ENCODE results near the gene PBRM1. TPM values are rescaled to one million over a fixed set of nuclear protein-coding genes. Genes with fewer than 3 reads are reported as not detected.

The PBRM1 gene
- total RNA-seq, 6 experiments from 2014 or later = 17.1 to 36.4 (median 27.2) TPM

- DNase-seq (no peak), ATAC-seq (no peak)
- TF ChIP-seq CTCF (IDR thresholded peaks at IDR 0.05) (no peak), POLR2A (IDR thresholded peaks at IDR 0.05) (no peak)
- no peaks in the 10 kb centered on the region for H3K27me3 ChIP-seq
- no peaks in the 10 kb centered on the region for H3K36me3 ChIP-seq
- H3K4me3 ChIP-seq = no peak overlapping the region
- H3K27ac ChIP-seq = no peak overlapping the region
- intact Hi-C loops (cut with DNase I) = no loop called here
- no CpG with 5 or more reads among the region's 11 CpGs for WGBS (ENCODE audit: insufficient coverage, low coverage, low lambda C conversion rate, missing lambda C conversion rate)
- H3K4me1 ChIP-seq = no peaks in the 10 kb centered on the region
- no peaks in the 10 kb centered on the region for H3K9me3 ChIP-seq
Measured at GRCh38 chr3:52501046-52501445, 184.7 kb downstream of the PBRM1 start.

- H3K4me1 ChIP-seq = no peaks in the 10 kb centered on the region
- H3K27ac ChIP-seq = no peak overlapping the region
- TF ChIP-seq POLR2A (IDR thresholded peaks at IDR 0.05) = no peak
- TF ChIP-seq CTCF (IDR thresholded peaks at IDR 0.05) = no peak
- peak in 1 of 3 donors; percentile 50 for DNase-seq
- H3K9me3 ChIP-seq = no peaks in the 10 kb centered on the region
- H3K4me3 ChIP-seq = no peak overlapping the region
- peak; percentile 5 to 45 (median 25) for ATAC-seq
- no peaks in the 10 kb centered on the region for H3K27me3 ChIP-seq
- WGBS (ENCODE audit: insufficient coverage, low coverage, low lambda C conversion rate, missing lambda C conversion rate) = 55% methylated on average over 13 of the region's 24 CpGs
- no peaks in the 10 kb centered on the region for H3K36me3 ChIP-seq
- intact Hi-C loops (cut with DNase I) = no loop called here
Measured at GRCh38 chr3:52498137-52499054, 187.3 kb downstream of the PBRM1 start.

GRCh38 chr3:52495777-52496602 lies 189.7 kb downstream of the PBRM1 start:
- TF ChIP-seq CTCF (IDR thresholded peaks at IDR 0.05) (no peak), POLR2A (IDR thresholded peaks at IDR 0.05) (no peak)
- no peak for DNase-seq
- Histone ChIP-seq H3K36me3 (peaks cover 0 to 16% (median 3%) of the 10 kb centered on the region in 4 donors), H3K4me3 (peak overlapping the region; percentile 38 to 41 (median 40)), H3K4me1 (no peaks in the 10 kb centered on the region), H3K9me3 (no peaks in the 10 kb centered on the region), H3K27ac (peak overlapping the region; percentile 14 to 76 (median 40)), H3K27me3 (no peaks in the 10 kb centered on the region)
- intact Hi-C loops (cut with DNase I) = no loop called here
- no CpG with 5 or more reads among the region's 16 CpGs for WGBS (ENCODE audit: insufficient coverage, low coverage, low lambda C conversion rate, missing lambda C conversion rate)
- peak in 2 of 4 donors; percentile 19 to 57 for ATAC-seq

Small RNAs within 50 kb of the gene (small RNA-seq; reads per million reads assigned to genes)
- gene AC006254.2 (0 reads per million in 2 experiments), gene RF00569 (20,999 to 23,560 reads per million in 2 experiments), gene RF01183 (0 reads per million in 2 experiments), gene RNU6-856P (0 reads per million in 2 experiments), gene RNU6ATAC16P (0 reads per million in 2 experiments), gene SNORD19 (0 reads per million in 2 experiments), gene SNORD19B (0 reads per million in 2 experiments), gene SNORD69 (2,657 to 2,747 reads per million in 2 experiments)

Other genes starting within 250 kb of the PBRM1 start
- gene SEMA3G, start 240.8 kb downstream of the PBRM1 start, total RNA-seq = 1 to 10 TPM in 2 of 6 experiments, under 1 TPM in 4; 0.60 to 2.8 (median 0.80) TPM
- 10 to 100 TPM in 1 of 6 experiments, 1 to 10 TPM in 3, under 1 TPM in 2; 0.55 to 12.2 (median 1.3) TPM for gene TNNC1, start 231.9 kb downstream of the PBRM1 start, total RNA-seq
- gene NISCH, start 230.3 kb downstream of the PBRM1 start, total RNA-seq = 10 to 100 TPM; 19.7 to 51.9 (median 30.6) TPM
- gene STAB1, start 190.6 kb downstream of the PBRM1 start, total RNA-seq = 100 to 1,000 TPM in 3 of 6 experiments, 10 to 100 TPM in 3; 60.7 to 268 (median 92.5) TPM
- 10 to 100 TPM in 1 of 6 experiments, 1 to 10 TPM in 5; 1.1 to 12.5 (median 3.9) TPM for gene NT5DC2, start 152.1 kb downstream of the PBRM1 start, total RNA-seq
- gene UQCC5, start 149.3 kb downstream of the PBRM1 start, total RNA-seq = 1 to 10 TPM in 5 of 6 experiments, under 1 TPM in 1; 0.81 to 8.3 (median 4.3) TPM
- gene GNL3, start 119 bp upstream of the PBRM1 start, total RNA-seq = 10 to 100 TPM; 20.0 to 86.2 (median 41.7) TPM
- 10 to 100 TPM; 23.0 to 63.1 (median 46.9) TPM for gene GLT8D1, start 19.9 kb upstream of the PBRM1 start, total RNA-seq
- gene SPCS1, start 20.2 kb upstream of the PBRM1 start, total RNA-seq = 100 to 1,000 TPM in 3 of 6 experiments, 10 to 100 TPM in 3; 60.7 to 193 (median 94.1) TPM
- 10 to 100 TPM in 5 of 6 experiments, 1 to 10 TPM in 1; 7.3 to 18.9 (median 14.8) TPM for gene NEK4, start 85.0 kb upstream of the PBRM1 start, total RNA-seq
- 1,000 to 10,000 TPM in 4 of 6 experiments, 100 to 1,000 TPM in 2; 376 to 1,846 (median 1,201) TPM for gene ITIH1, start 91.7 kb upstream of the PBRM1 start, total RNA-seq
- gene ITIH3, start 108.9 kb upstream of the PBRM1 start, total RNA-seq = 1,000 to 10,000 TPM in 3 of 6 experiments, 100 to 1,000 TPM in 3; 742 to 1,822 (median 982) TPM
- 1,000 to 10,000 TPM; 1,573 to 4,137 (median 3,531) TPM for gene ITIH4, start 144.8 kb upstream of the PBRM1 start, total RNA-seq
- 1 to 10 TPM in 3 of 6 experiments, under 1 TPM in 1, not detected in 2; 0.59 to 9.9 (median 5.7) TPM for gene MUSTN1, start 149.1 kb upstream of the PBRM1 start, total RNA-seq
- gene STIMATE, start 211.6 kb upstream of the PBRM1 start, total RNA-seq = 10 to 100 TPM; 17.4 to 48.5 (median 33.8) TPM